HepG2 (cell line): Measurements from ENCODE around the gene COL26A1. TPM values are rescaled to one million over a fixed set of nuclear protein-coding genes. Genes with fewer than 3 reads are reported as not detected.

ENCODE experiments used
- ATAC-seq: fragments of 200-7000 bp; cut with Tn5 transposase; 3 replicates; pipeline ENCODE4 v1.9.1; 2020; ENCODE audit warnings: mild to moderate bottlenecking, moderate library complexity
- BruUV-seq: library from RNA; stranded (reverse); fragments of 400-500 nt; replicated peaks from 2 replicates; lab custom pipeline; 2021; lab: Mats Ljungman, UMichigan
- CTCF ChIA-PET: fragments of 300-600 bp; formaldehyde crosslinking; extraction: SDS; loops from one replicate; lab custom pipeline; 2021; ENCODE audit warnings: low total read pairs, inconsistent platforms, low intra/inter-chr PET ratio; lab: Yijun Ruan, JAX
- POLR2A ChIA-PET: fragments of 350-600 bp; sonication (Branson Sonifier 250); formaldehyde crosslinking; loops from one replicate; lab custom pipeline; 2020; ENCODE audit warnings: antibody characterized with exemption, inconsistent platforms; lab: Yijun Ruan, JAX
- DNase-seq: peaks from one replicate; pipeline ENCODE4 v3.0.0-alpha.2; 2015; ENCODE audit warnings: low spot score
- FAIRE-seq: peaks from 3 replicates; lab custom pipeline; 2011; peaks lifted over from hg19 to GRCh38; lab: Jason Lieb, UNC
- H2AFZ ChIP-seq: one replicate; pipeline ENCODE4 v1.6.1; 2011; ENCODE audit warnings: low read length, inconsistent platforms
- H3K27ac ChIP-seq: fragments of 300-600 bp; 3 replicates; pipeline ENCODE4 v1.8.0; 2011; ENCODE audit warnings: mixed run types, mild to moderate bottlenecking, mixed read lengths, low read length, inconsistent platforms; ENCODE audit not compliant: insufficient read depth; ENCODE audit errors: extremely low read length
- H3K27me3 ChIP-seq, 2 experiments: fragments of 200-600 bp in 1 of 2; 2 replicates in 1 of 2; 3 replicates in 1 of 2; pipeline versions ENCODE4 v1.6.0 to v1.8.0; 2011; ENCODE audit warnings: low read length in 2 of 2, mild to moderate bottlenecking in 2 of 2, moderate library complexity in 2 of 2, inconsistent platforms in 1 of 2; ENCODE audit not compliant: insufficient read depth in 2 of 2, control insufficient read depth in 1 of 2
- H3K36me3 ChIP-seq, 2 experiments: fragments of 200-600 bp in 1 of 2; replicated peaks in 1 of 2; 2 replicates in 1 of 2; 3 replicates in 1 of 2; pipeline versions ENCODE4 v1.5.1 to v1.8.0; 2011; ENCODE audit warnings: low read length in 2 of 2, inconsistent platforms in 1 of 2; ENCODE audit not compliant: insufficient read depth in 2 of 2, control insufficient read depth in 1 of 2
- H3K4me1 ChIP-seq: 2 replicates; pipeline ENCODE4 v1.5.1; 2012; ENCODE audit warnings: low read length, inconsistent platforms; ENCODE audit not compliant: insufficient read depth
- H3K4me2 ChIP-seq: 2 replicates; pipeline ENCODE4 v1.6.0; 2011; ENCODE audit warnings: low read depth, low read length, inconsistent platforms
- H3K4me3 ChIP-seq, 3 experiments: fragments of 200-600 bp in 1 of 3; sonication (generic), shearing (Covaris generic) in 1 of 3; replicated peaks in 1 of 3; 2 replicates each; pipeline ENCODE4 v1.5.1; 2011 to 2016; ENCODE audit warnings: low read length in 3 of 3, inconsistent platforms in 2 of 3, low read depth in 2 of 3, mild to moderate bottlenecking in 2 of 3, control low read depth in 1 of 3, mixed read lengths in 1 of 3; ENCODE audit not compliant: insufficient read depth in 1 of 3
- H3K79me2 ChIP-seq: one replicate; pipeline ENCODE4 v1.6.1; 2011; ENCODE audit warnings: low read length, inconsistent platforms; ENCODE audit not compliant: insufficient read depth
- H3K9ac ChIP-seq: 2 replicates; pipeline ENCODE4 v1.6.0; 2011; ENCODE audit warnings: mild to moderate bottlenecking, low read depth, low read length, inconsistent platforms; ENCODE audit not compliant: insufficient read depth
- H3K9me3 ChIP-seq: 2 replicates; pipeline ENCODE4 v1.5.1; 2012; ENCODE audit warnings: mild to moderate bottlenecking, low read length
- H4K20me1 ChIP-seq: 2 replicates; pipeline ENCODE4 v1.6.0; 2011; ENCODE audit warnings: inconsistent platforms, mild to moderate bottlenecking, low read length, moderate library complexity; ENCODE audit not compliant: insufficient read depth
- FOXK2 ChIP-seq: fragments of 450-650 bp; IDR thresholded peaks from 2 replicates; pipeline ENCODE4 v1.6.1; 2016
- KDM5B ChIP-seq: sonication (generic); formaldehyde crosslinking; IDR thresholded peaks from 2 replicates; pipeline ENCODE4 v1.4.0; 2020; ENCODE audit warnings: missing genetic modification reagents, mild to moderate bottlenecking, borderline replicate concordance
- MED8 ChIP-seq: sonication (generic); formaldehyde crosslinking; IDR thresholded peaks from 2 replicates; pipeline ENCODE4 v1.8.1; 2023; ENCODE audit warnings: mild to moderate bottlenecking, missing genetic modification reagents; ENCODE audit not compliant: insufficient replicate concordance
- MLXIP ChIP-seq: sonication (generic); formaldehyde crosslinking; IDR thresholded peaks from 2 replicates; pipeline ENCODE4 v1.9.0; 2021; ENCODE audit warnings: missing genetic modification reagents, borderline replicate concordance
- RAD21 ChIP-seq: fragments of 450-650 bp; formaldehyde crosslinking; IDR thresholded peaks from 2 replicates; pipeline ENCODE4 v1.5.0; 2020; ENCODE audit warnings: mild to moderate bottlenecking
- ZMYM3 ChIP-seq: sonication (generic); formaldehyde crosslinking; IDR thresholded peaks from 2 replicates; pipeline ENCODE4 v1.5.1; 2020; ENCODE audit warnings: mild to moderate bottlenecking, missing genetic modification reagents
- ZNF12 ChIP-seq: sonication (generic); formaldehyde crosslinking; IDR thresholded peaks from 2 replicates; pipeline ENCODE4 v1.5.0; 2020; ENCODE audit warnings: missing genetic modification reagents
- ZNF17 ChIP-seq: sonication (generic); formaldehyde crosslinking; IDR thresholded peaks from 2 replicates; pipeline ENCODE4 v1.5.0; 2020; ENCODE audit warnings: mild to moderate bottlenecking, missing genetic modification reagents
- ZNF256 ChIP-seq: sonication (generic); formaldehyde crosslinking; conservative IDR thresholded peaks from 2 replicates; pipeline ENCODE4 v1.4.0; 2020; ENCODE audit warnings: missing genetic modification reagents
- ZNF510 ChIP-seq: sonication (generic); formaldehyde crosslinking; IDR thresholded peaks from 2 replicates; pipeline ENCODE4 v1.4.0; 2020; ENCODE audit warnings: low read depth, mild to moderate bottlenecking, missing genetic modification reagents
- ZNF572 ChIP-seq: sonication (generic); formaldehyde crosslinking; IDR thresholded peaks from 2 replicates; pipeline ENCODE4 v1.5.1; 2020; ENCODE audit warnings: mild to moderate bottlenecking, missing genetic modification reagents
- ZNF598 ChIP-seq: sonication (generic); formaldehyde crosslinking; IDR thresholded peaks from 2 replicates; pipeline ENCODE4 v1.5.1; 2020; ENCODE audit warnings: mild to moderate bottlenecking, missing genetic modification reagents, borderline replicate concordance
- ZNF704 ChIP-seq: sonication (generic); formaldehyde crosslinking; IDR thresholded peaks from 2 replicates; pipeline ENCODE4 v1.8.1; 2023; ENCODE audit warnings: mild to moderate bottlenecking, inconsistent platforms, moderate library complexity, missing genetic modification reagents, borderline replicate concordance
- WGBS: methylation state at CpG from one replicate; pipeline ENCODE4 v1.1.6; 2017; ENCODE audit warnings: low lambda C conversion rate; 5-methylcytosine and 5-hydroxymethylcytosine counted together
- in situ Hi-C: cut with HindIII; loops from 2 replicates; pipeline ENCODE4 v1.10.0; 2017; ENCODE audit warnings: low pct_unique_long_range_greater_than_20kb; ENCODE audit not compliant: extremely low pct_ligation_motif_present
- intact Hi-C: fragments of 100-400 bp; cut with micrococcal nuclease; formaldehyde crosslinking; loops from one replicate; pipeline ENCODE4 v1.10.0; 2022; ENCODE audit not compliant: unreplicated experiment
- polyA plus RNA-seq, 8 experiments: library from polyadenylated mRNA; depleted of rRNA in 3 of 8; stranded (reverse) in 7 of 8; unstranded in 1 of 8; fragments of >200 nt; fragmentation: Illumina TruSeq in 4 of 8; extraction: Trizol in 4 of 8; gene quantifications; 2 replicates each; pipeline versions ENCODE4 v1.2.1 to v1.2.3, GENCODE V29; 2011 to 2016; ENCODE audit warnings: low read depth in 4 of 8, missing spikeins in 1 of 8, mixed read lengths in 1 of 8; ENCODE audit not compliant: insufficient read depth in 1 of 8
- total RNA-seq, 5 experiments: library from RNA; depleted of rRNA; stranded (reverse); fragments of >200 nt; fragmentation: Illumina TruSeq; extraction: Trizol; gene quantifications; 2 replicates each; pipeline ENCODE4 v1.2.3, GENCODE V29; 2016; ENCODE audit warnings: low read depth in 1 of 5

Gene COL26A1
- total and polyA plus RNA-seq, 2 of the 13 experiments (the other 11 are each of a cell fraction or from before 2014, with no cell fraction given): 7.8 to 9.2 TPM

GRCh38 chr7:101378751-101379174 is 16.1 kb downstream of the COL26A1 start:
- no peak overlapping the region for H3K9ac ChIP-seq
- in situ Hi-C loops (no loop called here), intact Hi-C loops (no loop called here)
- no peak overlapping the region for H3K4me3 ChIP-seq
- H2AFZ ChIP-seq: no peak overlapping the region
- 92% methylated on average over 13 of the region's 13 CpGs for WGBS
- H3K79me2 ChIP-seq: no peaks in the 10 kb centered on the region
- H3K4me1 ChIP-seq: peaks cover 6% of the 10 kb centered on the region
- H4K20me1 ChIP-seq: no peaks in the 10 kb centered on the region
- ATAC-seq: no peak
- H3K27ac ChIP-seq: no peak overlapping the region
- H3K27me3 ChIP-seq: no peaks in the 10 kb centered on the region; a peak in 1 of 5 replicates
- TF ChIP-seq ZNF704 (CRISPR knock-in tag) (no peak), MED8 (no peak), ZNF572 (CRISPR knock-in tag) (no peak), ZNF510 (CRISPR knock-in tag) (no peak), ZNF17 (CRISPR knock-in tag) (no peak), ZNF256 (no peak), ZNF598 (CRISPR knock-in tag) (no peak), KDM5B (no peak), MLXIP (CRISPR knock-in tag) (no peak), FOXK2 (no peak), ZNF12 (no peak), RAD21 (CRISPR knock-in tag) (no peak), ZMYM3 (CRISPR knock-in tag) (no peak)
- no peak for DNase-seq
- H3K36me3 ChIP-seq: no peaks in the 10 kb centered on the region
- no peaks in the 10 kb centered on the region for H3K9me3 ChIP-seq
- H3K4me2 ChIP-seq: no peak overlapping the region
- ChIA-PET POLR2A (no interaction called here), CTCF (no interaction called here)
- BruUV-seq: no TSS peak
- FAIRE-seq: no peak
